Pancreas (tissue), 10 donors: ENCODE measurements around the gene ARHGEF6. TPM values are rescaled to one million over a fixed set of nuclear protein-coding genes. Genes with fewer than 3 reads are reported as not detected.

Experiments
- ATAC-seq, 4 donors: fragments of 200-7000 bp; cut with Tn5 transposase; one replicate each; pipeline versions ENCODE4 v1.8.0 to v1.9.1; 2020; ENCODE audit warnings: mild to moderate bottlenecking in 4 of 4, moderate library complexity in 4 of 4
- DNase-seq, 6 donors: peaks; one replicate each; pipeline ENCODE4 v3.0.0-alpha.2; 2020
- FAIRE-seq: peaks from 2 replicates; lab custom pipeline; 2012; peaks lifted over from hg19 to GRCh38; lab: Jason Lieb, UNC
- H3K27ac ChIP-seq, 4 donors: fragments of 200-600 bp; sonication (generic); 1 replicate in 3 of 4; 2 replicates in 1 of 4; pipeline versions ENCODE4 v1.5.0 to v1.8.0; 2020
- H3K27me3 ChIP-seq, 4 donors: fragments of 200-600 bp; one replicate each; pipeline ENCODE4 v1.8.0; 2021
- H3K36me3 ChIP-seq, 3 donors: fragments of 200-600 bp; sonication (generic) in 1 of 3; one replicate each; pipeline versions ENCODE4 v1.5.0 to v1.8.0; 2020 to 2021
- H3K4me1 ChIP-seq, 3 donors: fragments of 200-600 bp; one replicate each; pipeline ENCODE4 v1.8.0; 2021
- H3K4me3 ChIP-seq, 4 donors: fragments of 200-600 bp; sonication (generic) in 2 of 4; one replicate each; pipeline versions ENCODE4 v1.5.0 to v1.8.0; 2020 to 2021
- H3K9me3 ChIP-seq, 4 donors: fragments of 200-600 bp; one replicate each; pipeline ENCODE4 v1.8.0; 2021
- WGBS, 2 donors: extraction: QIAGEN DNeasy Blood & Tissue Kit; methylation state at CpG; one replicate each; pipeline ENCODE4 v1.1.7; 2013; 5-methylcytosine and 5-hydroxymethylcytosine counted together
- intact Hi-C, 3 donors: fragments of 100-400 bp; cut with DNase I; formaldehyde crosslinking; loops; one replicate each; pipeline versions ENCODE4 v1.11.1 to v1.14.2; 2022
- polyA plus RNA-seq, 2 donors: library from polyadenylated mRNA; stranded (reverse); fragments of 200-250 nt; gene quantifications; one replicate each; pipeline ENCODE4 v1.2.3, GENCODE V29; 2013
- total RNA-seq, 6 donors: library from RNA; stranded (reverse); fragmentation: NEBNext Ultra II Directional in 4 of 6; extraction: Animal tissue kit (Norgen Biotek cat#: 25700) in 4 of 6; gene quantifications; one replicate each; pipeline versions ENCODE4 v1.2.1 to v1.2.4, GENCODE V29; 2021 to 2023
- TF ChIP-seq, protein P1 (sequence below), 4 donors: fragments of 200-600 bp; sonication (generic) in 3 of 4; IDR thresholded peaks; one replicate each; pipeline versions ENCODE4 v1.5.0 to v1.8.0; 2021; ENCODE audit warnings: antibody characterized with exemption in 4 of 4
- donor health status: healthy with polysubstance abuse.
- donor health status: DM: no; HTN: no; CAD: no; lungs with moderate emphysema.
- donor health status: DM: no; HTN: no; CAD: no.
- donor health status: control.
- donor health status: control.
- donor health status: Bipolar disorder and iron deficiency.
- donor health status: DM: yes; HTN: yes; CAD: no.
- donor health status: DM: no; HTN: no; CAD: no.
- donor health status: DM: no; HTN: no; CAD: no.
- donor health status: DM: yes; HTN: yes; CAD: no.

The ARHGEF6 gene
- total and polyA plus RNA-seq, 8 donors: 1.2 to 6.2 (median 2.0) TPM

DNA sequence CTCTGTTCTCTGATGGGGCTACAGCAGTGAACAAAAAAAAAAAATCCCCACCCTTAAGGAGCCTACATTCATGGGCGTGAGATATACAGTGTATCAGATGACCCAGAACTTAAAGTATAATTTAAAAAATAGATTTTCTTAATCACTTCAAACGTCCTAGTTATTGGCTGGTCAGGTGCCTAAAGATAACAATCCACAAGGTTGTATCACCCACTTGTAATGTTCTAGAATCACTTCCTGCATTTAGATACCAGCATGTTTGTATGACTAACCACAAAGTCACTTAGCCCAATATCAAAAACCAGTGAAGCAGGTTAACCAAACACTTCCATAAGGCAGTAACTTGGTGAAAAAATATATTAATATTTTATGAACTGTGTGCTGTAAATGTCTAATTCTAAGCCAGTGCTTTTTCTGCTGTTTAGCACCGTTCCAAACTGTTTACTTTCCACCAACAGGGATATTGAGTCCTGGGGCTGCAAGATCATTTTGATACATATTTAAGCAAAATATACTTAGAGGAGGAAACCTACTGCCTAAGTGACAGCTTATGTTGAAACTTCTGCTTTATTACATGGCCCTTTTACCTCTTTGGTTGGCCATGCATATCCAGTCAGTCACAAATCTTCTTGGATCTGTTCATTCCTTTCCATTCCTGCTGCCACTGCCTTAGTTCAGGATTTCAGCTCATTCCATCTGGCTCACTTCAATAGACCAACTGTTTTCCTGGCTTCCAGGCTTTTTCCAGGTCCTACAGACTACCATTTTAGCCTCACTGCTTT, 89.5 kb downstream of the ARHGEF6 start:
- Histone ChIP-seq H3K36me3 (no peaks in the 10 kb centered on the region), H3K4me3 (no peak overlapping the region), H3K4me1 (no peaks in the 10 kb centered on the region), H3K27me3 (no peaks in the 10 kb centered on the region), H3K9me3 (no peaks in the 10 kb centered on the region), H3K27ac (no peak overlapping the region)
- TF ChIP-seq, protein P1, sequence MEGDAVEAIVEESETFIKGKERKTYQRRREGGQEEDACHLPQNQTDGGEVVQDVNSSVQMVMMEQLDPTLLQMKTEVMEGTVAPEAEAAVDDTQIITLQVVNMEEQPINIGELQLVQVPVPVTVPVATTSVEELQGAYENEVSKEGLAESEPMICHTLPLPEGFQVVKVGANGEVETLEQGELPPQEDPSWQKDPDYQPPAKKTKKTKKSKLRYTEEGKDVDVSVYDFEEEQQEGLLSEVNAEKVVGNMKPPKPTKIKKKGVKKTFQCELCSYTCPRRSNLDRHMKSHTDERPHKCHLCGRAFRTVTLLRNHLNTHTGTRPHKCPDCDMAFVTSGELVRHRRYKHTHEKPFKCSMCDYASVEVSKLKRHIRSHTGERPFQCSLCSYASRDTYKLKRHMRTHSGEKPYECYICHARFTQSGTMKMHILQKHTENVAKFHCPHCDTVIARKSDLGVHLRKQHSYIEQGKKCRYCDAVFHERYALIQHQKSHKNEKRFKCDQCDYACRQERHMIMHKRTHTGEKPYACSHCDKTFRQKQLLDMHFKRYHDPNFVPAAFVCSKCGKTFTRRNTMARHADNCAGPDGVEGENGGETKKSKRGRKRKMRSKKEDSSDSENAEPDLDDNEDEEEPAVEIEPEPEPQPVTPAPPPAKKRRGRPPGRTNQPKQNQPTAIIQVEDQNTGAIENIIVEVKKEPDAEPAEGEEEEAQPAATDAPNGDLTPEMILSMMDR (IDR thresholded peaks at IDR 0.05): no peak
- no peak for FAIRE-seq
- intact Hi-C loops: no loop called here
- no peak for DNase-seq
- ATAC-seq: peak in 1 of 4 donors; percentile 11
- 43 to 53% methylated on average over 3 of the region's 3 CpGs for WGBS, 2 donors

DNA sequence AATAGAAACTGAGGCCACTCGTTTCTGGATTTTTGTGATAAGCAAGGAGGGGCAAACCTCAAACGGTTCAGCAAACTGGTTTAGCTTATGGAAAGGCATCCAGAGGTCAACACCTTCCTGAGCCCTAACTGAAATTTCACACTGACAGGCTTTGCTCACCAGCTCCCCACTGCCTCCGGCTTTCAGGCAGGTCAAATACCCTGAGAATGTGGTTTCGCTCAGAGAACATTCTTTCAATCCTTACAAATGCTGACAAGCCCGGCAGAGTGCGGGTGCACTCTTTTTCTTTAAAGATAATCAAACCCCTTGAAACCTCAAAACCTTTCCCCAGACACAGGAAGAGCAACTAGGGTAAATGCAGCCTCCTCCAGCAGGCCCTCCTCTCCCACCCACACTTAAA, 91.3 kb downstream of the ARHGEF6 start:
- Histone ChIP-seq H3K4me3 (no peak overlapping the region), H3K36me3 (no peaks in the 10 kb centered on the region), H3K4me1 (no peaks in the 10 kb centered on the region), H3K27ac (no peak overlapping the region), H3K27me3 (peaks cover 0 to 3% (median 0%) of the 10 kb centered on the region in 4 donors), H3K9me3 (no peaks in the 10 kb centered on the region)
- WGBS, 2 donors: 58 to 70% methylated on average over 6 of the region's 6 CpGs
- no peak for FAIRE-seq
- TF ChIP-seq, protein P1 (IDR thresholded peaks at IDR 0.05): no peak
- no peak for DNase-seq
- intact Hi-C loops: no loop called here
- ATAC-seq: no peak

DNA sequence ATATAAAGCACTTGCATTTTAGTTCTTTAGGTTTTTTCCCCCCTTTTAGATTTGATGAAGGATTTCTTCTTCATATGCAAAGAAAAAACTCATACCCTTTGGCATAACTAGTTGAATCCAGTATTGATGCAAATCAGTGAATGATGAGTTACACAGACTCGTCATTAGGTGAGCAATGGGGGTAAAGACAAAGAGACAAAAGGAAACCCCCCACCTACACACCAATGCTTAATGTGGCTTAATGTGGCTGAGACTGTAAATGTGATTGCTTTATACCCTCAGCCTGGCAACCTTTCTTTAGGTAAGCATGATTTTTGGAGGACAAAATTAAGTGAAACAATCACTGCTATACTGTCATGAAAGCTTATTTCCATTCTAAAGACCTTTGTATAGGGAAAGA, 93.3 kb downstream of the ARHGEF6 start:
- Histone ChIP-seq H3K36me3 (no peaks in the 10 kb centered on the region), H3K9me3 (no peaks in the 10 kb centered on the region), H3K27me3 (peaks cover 0 to 3% (median 0%) of the 10 kb centered on the region in 4 donors), H3K4me1 (no peaks in the 10 kb centered on the region), H3K27ac (no peak overlapping the region), H3K4me3 (no peak overlapping the region)
- TF ChIP-seq, protein P1 (IDR thresholded peaks at IDR 0.05): no peak
- intact Hi-C loops: no loop called here
- DNase-seq (no peak), FAIRE-seq (no peak), ATAC-seq (no peak)
- WGBS, 2 donors: 39 to 83% methylated on average over 1 of the region's 1 CpG

DNA sequence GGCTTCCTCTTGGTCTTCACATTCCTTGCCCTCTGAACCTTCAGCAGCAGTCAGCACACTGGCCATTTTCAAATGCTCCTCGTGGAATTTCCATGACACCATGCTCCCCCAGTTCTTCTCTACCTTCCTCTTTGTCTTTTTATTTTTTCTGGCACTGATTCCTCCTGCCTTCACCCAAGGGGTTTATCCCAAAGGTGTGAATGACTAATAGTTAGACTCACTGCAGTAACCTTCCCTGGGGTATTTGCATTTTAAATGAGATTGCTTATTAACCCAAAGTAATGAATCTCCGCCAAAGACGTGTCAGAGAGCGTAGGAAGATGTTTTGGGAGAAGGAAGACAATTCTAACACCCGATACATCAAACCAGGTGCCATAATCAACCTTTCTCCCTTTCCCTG, 96.6 kb downstream of the ARHGEF6 start:
- H3K36me3 ChIP-seq: no peaks in the 10 kb centered on the region
- H3K27me3 ChIP-seq: peaks cover 0 to 3% (median 0%) of the 10 kb centered on the region in 4 donors
- DNase-seq (no peak), ATAC-seq (no peak), FAIRE-seq (no peak)
- no peak overlapping the region for H3K27ac ChIP-seq
- H3K4me1 ChIP-seq: no peaks in the 10 kb centered on the region
- TF ChIP-seq, protein P1 (IDR thresholded peaks at IDR 0.05): no peak
- WGBS, 2 donors: 50 to 81% methylated on average over 5 of the region's 5 CpGs
- no peak overlapping the region for H3K4me3 ChIP-seq
- H3K9me3 ChIP-seq: no peaks in the 10 kb centered on the region
- intact Hi-C loops: no loop called here

DNA sequence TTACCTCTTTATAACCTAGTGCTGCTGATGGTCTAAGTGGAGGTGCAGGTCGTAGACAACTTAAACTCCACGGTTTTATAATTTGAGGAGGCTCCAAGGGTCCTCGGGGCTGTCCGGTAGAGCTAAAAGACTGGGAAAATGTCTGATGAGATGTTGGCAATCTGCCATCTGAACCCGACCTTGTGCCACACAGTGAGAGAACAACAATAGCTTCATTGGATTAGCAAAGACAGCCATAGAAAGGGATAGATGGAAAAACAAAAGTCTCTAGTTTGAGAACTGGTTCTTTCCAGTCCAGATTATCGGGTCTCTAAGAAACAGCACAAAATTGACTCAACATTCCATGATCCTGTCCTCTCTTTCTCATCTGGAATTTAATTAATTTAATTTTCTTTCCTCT, 101.2 kb downstream of the ARHGEF6 start:
- intact Hi-C loops: no loop called here
- ATAC-seq (no peak), FAIRE-seq (no peak), DNase-seq (no peak)
- no peak overlapping the region for H3K27ac ChIP-seq
- no peaks in the 10 kb centered on the region for H3K4me1 ChIP-seq
- peaks cover 0 to 7% (median 2%) of the 10 kb centered on the region in 4 donors for H3K27me3 ChIP-seq
- no peak overlapping the region for H3K4me3 ChIP-seq
- no peaks in the 10 kb centered on the region for H3K36me3 ChIP-seq
- H3K9me3 ChIP-seq: no peaks in the 10 kb centered on the region
- TF ChIP-seq, protein P1 (IDR thresholded peaks at IDR 0.05): no peak
- 45 to 67% methylated on average over 6 of the region's 6 CpGs for WGBS, 2 donors
